ENCODE data around the gene GRAMD2A. TPM values are rescaled to one million over a fixed set of nuclear protein-coding genes. Genes with fewer than 3 reads are reported as not detected.
A peak's percentile ranks its signal among the peaks of the same experiment; 100 is the strongest.

GRAMD2A gene
- total RNA-seq, 2 donors from 2014 or later, result 2.0 TPM

DNA sequence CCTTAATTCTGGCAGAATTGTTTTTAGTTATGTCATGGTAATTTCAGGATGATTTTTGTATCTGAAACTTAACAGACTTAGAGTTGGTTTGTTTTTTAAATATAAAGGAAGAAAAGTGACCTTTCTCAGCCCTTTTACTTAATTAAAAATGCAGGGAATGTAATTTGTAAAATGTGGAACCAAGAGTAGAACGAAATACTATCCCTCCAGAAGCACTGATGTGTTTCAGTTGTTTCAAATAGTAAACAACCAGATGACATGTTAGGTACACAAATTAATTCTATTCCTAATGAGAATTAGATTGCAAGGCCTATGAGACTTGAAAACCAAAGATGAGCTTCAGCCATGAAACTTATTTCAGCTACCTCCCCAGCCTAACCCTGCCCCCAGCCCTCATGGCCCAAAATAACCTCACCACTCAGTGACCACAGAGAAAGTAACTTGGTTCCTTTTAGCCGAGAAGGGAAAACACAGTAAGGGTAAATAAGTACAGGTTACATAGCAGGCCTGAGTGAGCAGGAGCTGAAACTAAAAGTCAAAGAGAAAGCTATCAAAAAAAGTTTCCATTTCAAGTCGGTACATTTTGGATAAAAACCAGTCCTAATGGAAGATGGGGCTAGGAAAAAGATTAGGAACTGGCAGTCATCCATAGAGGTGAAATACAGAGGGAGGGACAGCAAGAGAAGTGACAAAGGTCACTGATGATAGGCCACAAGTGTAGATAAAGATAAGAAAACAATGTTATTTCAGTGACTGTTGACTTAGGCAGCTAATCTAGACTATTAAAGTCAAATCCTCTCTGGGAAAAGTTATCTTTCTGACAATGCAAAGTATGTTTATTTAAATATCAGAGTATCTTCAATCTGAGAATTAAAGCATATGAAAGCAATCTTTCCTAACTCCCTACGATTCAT, 56.2 kb downstream of the GRAMD2A start:
- Mint-ChIP-seq H3K27me3 (ENCODE audit: insufficient read depth) (peaks cover 51% of the 10 kb centered on the region), H3K36me3 (ENCODE audit: low read depth) (peaks cover 8% of the 10 kb centered on the region), H3K4me1 (peaks cover 14% of the 10 kb centered on the region), H3K9me3 (no peaks in the 10 kb centered on the region), H3K27ac (no peak overlapping the region), H3K4me3 (peak overlapping the region; percentile 9)
- Histone ChIP-seq H3K4me1 (ENCODE audit: control insufficient read depth, insufficient read depth, low read length) (peaks cover 10% of the 10 kb centered on the region), H3K9me3 (ENCODE audit: control insufficient read depth, low read length) (no peaks in the 10 kb centered on the region), H3K27me3 (ENCODE audit: control insufficient read depth, insufficient read depth, low read length, poor library complexity, severe bottlenecking) (peaks cover 68% of the 10 kb centered on the region), H3K36me3 (ENCODE audit: control insufficient read depth, insufficient read depth, low read length) (no peaks in the 10 kb centered on the region), H3K27ac (ENCODE audit: low read depth, low read length) (no peak overlapping the region), H3K9ac (ENCODE audit: extremely low read depth, low read length, poor library complexity, severe bottlenecking) (no peak overlapping the region), H3K4me3 (ENCODE audit: low read length) (peak overlapping the region; percentile 48)
- no peak for DNase-seq
- TF ChIP-seq, protein P1, sequence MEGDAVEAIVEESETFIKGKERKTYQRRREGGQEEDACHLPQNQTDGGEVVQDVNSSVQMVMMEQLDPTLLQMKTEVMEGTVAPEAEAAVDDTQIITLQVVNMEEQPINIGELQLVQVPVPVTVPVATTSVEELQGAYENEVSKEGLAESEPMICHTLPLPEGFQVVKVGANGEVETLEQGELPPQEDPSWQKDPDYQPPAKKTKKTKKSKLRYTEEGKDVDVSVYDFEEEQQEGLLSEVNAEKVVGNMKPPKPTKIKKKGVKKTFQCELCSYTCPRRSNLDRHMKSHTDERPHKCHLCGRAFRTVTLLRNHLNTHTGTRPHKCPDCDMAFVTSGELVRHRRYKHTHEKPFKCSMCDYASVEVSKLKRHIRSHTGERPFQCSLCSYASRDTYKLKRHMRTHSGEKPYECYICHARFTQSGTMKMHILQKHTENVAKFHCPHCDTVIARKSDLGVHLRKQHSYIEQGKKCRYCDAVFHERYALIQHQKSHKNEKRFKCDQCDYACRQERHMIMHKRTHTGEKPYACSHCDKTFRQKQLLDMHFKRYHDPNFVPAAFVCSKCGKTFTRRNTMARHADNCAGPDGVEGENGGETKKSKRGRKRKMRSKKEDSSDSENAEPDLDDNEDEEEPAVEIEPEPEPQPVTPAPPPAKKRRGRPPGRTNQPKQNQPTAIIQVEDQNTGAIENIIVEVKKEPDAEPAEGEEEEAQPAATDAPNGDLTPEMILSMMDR (conservative IDR thresholded peaks at IDR 0.05), result no peak
- WGBS, 2 experiments (ENCODE audit: insufficient coverage in 1 of 2, insufficient read length in 1 of 2), result 88 to 98% methylated on average over 3 of the region's 4 CpGs

- DNase-seq, result no peak
- peaks cover 44% of the 10 kb centered on the region for H3K27me3 Mint-ChIP-seq (ENCODE audit: insufficient read depth)
- no peaks in the 10 kb centered on the region for H3K36me3 ChIP-seq (ENCODE audit: control insufficient read depth, insufficient read depth, low read length)
- H3K4me3 Mint-ChIP-seq, result no peak overlapping the region
- H3K27ac Mint-ChIP-seq, result no peak overlapping the region
- peaks cover 8% of the 10 kb centered on the region for H3K36me3 Mint-ChIP-seq (ENCODE audit: low read depth)
- H3K9me3 ChIP-seq (ENCODE audit: control insufficient read depth, low read length), result no peaks in the 10 kb centered on the region
- peaks cover 10% of the 10 kb centered on the region for H3K4me1 ChIP-seq (ENCODE audit: control insufficient read depth, insufficient read depth, low read length)
- no peak overlapping the region for H3K9ac ChIP-seq (ENCODE audit: extremely low read depth, low read length, poor library complexity, severe bottlenecking)
- whole genome bisulfite sequencing, 2 experiments (ENCODE audit: insufficient coverage in 1 of 2, insufficient read length in 1 of 2), result 94 to 95% methylated on average over 2 to 3 of the region's 3 CpGs
- H3K27ac ChIP-seq (ENCODE audit: low read depth, low read length), result no peak overlapping the region
- H3K27me3 ChIP-seq (ENCODE audit: control insufficient read depth, insufficient read depth, low read length, poor library complexity, severe bottlenecking), result peaks cover 55% of the 10 kb centered on the region
- no peaks in the 10 kb centered on the region for H3K9me3 Mint-ChIP-seq
- peaks cover 12% of the 10 kb centered on the region for H3K4me1 Mint-ChIP-seq
- H3K4me3 ChIP-seq (ENCODE audit: low read length), result no peak overlapping the region
- TF ChIP-seq, protein P1 (conservative IDR thresholded peaks at IDR 0.05), result no peak
Measured at GRCh38 chr15:72140088-72140487, 57.5 kb downstream of the GRAMD2A start.

DNA sequence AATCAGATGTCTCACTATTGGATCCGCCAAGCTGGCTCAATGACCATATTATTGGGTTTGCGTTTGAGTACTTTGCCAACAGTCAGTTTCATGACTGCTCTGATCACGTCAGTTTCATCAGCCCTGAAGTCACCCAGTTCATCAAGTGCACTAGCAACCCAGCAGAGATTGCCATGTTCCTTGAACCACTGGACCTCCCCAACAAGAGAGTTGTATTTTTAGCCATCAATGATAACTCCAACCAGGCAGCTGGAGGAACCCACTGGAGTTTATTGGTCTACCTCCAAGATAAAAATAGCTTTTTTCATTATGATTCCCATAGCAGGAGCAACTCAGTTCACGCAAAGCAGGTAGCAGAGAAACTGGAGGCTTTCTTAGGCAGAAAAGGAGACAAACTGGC, 57.9 kb downstream of the GRAMD2A start:
- H3K27me3 Mint-ChIP-seq (ENCODE audit: insufficient read depth), result peaks cover 40% of the 10 kb centered on the region
- DNase-seq, result no peak
- TF ChIP-seq, protein P1 (conservative IDR thresholded peaks at IDR 0.05), result no peak
- WGBS, 2 experiments (ENCODE audit: insufficient coverage in 1 of 2, insufficient read length in 1 of 2), result 95 to 97% methylated on average over 3 to 4 of the region's 4 CpGs
- no peak overlapping the region for H3K4me3 Mint-ChIP-seq
- H3K27ac ChIP-seq (ENCODE audit: low read depth, low read length), result no peak overlapping the region
- no peak overlapping the region for H3K9ac ChIP-seq (ENCODE audit: extremely low read depth, low read length, poor library complexity, severe bottlenecking)
- peaks cover 10% of the 10 kb centered on the region for H3K4me1 ChIP-seq (ENCODE audit: control insufficient read depth, insufficient read depth, low read length)
- H3K27me3 ChIP-seq (ENCODE audit: control insufficient read depth, insufficient read depth, low read length, poor library complexity, severe bottlenecking), result peaks cover 51% of the 10 kb centered on the region
- H3K36me3 Mint-ChIP-seq (ENCODE audit: low read depth), result peaks cover 8% of the 10 kb centered on the region
- H3K4me1 Mint-ChIP-seq, result peaks cover 9% of the 10 kb centered on the region
- H3K27ac Mint-ChIP-seq, result no peak overlapping the region
- no peaks in the 10 kb centered on the region for H3K36me3 ChIP-seq (ENCODE audit: control insufficient read depth, insufficient read depth, low read length)
- H3K4me3 ChIP-seq (ENCODE audit: low read length), result no peak overlapping the region
- H3K9me3 ChIP-seq (ENCODE audit: control insufficient read depth, low read length), result no peaks in the 10 kb centered on the region
- H3K9me3 Mint-ChIP-seq, result no peaks in the 10 kb centered on the region
